Activated CD4-positive, alpha-beta T cell treated with anti-CD3 and anti-CD28 coated beads, Interleukin-2, amount 50 U/mL, for 16 hours (primary cell): ENCODE measurements around the gene EIF2B5.
A peak's percentile ranks its signal among the peaks of the same experiment; 100 is the strongest.
"Not testable (repeated sequence)": the region's sequence is repeated elsewhere in the genome, so short reads cannot be mapped to it uniquely, and the experiment has no call there.

Experiments used
- DNase-seq: peaks from one replicate; pipeline ENCODE4 v3.0.0-alpha.2; 2020

The EIF2B5 gene

GRCh38 chr3:184135149-184135910 is at the start of gene EIF2B5:
TSS of gene EIF2B5 (plus strand) at chr3:184135358. CDS start at chr3:184135386, 28 bp downstream.
- peak; percentile 94 for DNase-seq

DNA sequence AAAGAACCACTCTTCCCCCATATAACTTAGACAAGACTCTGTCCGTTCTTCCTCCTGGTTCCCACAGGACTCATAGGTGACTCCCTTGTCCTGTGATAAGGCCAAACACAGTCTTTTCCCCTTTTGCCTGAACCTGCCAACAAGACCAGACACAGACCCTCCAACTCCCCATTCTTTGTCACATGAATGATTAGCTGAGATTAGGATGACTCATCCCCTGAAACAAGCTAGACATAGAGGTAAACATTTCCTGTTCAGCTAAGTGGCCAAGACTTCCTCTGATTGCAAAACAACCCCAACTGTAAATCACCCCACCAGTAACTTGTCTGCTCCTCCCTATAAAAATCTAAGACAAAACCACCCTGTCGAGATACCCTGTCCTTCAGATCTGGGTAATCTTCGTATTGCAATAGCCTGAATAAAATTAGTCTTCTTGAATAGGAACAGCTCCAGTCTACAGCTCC is 49.7 kb upstream of the EIF2B5 start:
- DNase-seq, result peak; percentile 49

- no peak for DNase-seq
Observed at GRCh38 chr3:184092199-184092598, 43.0 kb upstream of the EIF2B5 start.

DNA sequence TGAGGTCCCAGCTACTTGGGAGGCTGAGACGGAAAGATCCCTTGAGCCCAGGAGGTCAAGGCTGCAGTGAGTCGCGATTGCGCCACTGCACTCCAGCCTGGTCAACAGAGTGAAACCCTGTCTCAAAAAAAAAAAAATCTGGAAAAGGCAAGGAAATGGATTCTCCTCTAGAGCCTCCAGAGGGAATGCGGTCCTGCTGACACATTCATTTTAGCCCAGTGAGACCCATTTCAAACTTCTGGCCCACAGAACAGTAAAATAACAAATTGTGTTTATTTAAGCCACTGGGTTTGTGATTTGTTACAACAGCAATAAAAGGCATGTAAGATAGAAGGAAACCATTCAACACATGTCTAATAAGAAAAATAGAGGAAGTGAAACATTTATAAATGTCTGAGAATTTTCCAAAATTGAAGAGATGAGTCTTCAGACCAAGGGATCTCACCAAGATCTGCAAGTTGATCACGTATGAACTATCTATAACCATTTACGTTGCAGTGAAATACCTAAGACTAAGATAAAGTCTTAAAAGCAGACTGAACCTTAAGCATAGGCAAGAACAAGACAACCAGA is 38.3 kb upstream of the EIF2B5 start, which contains the start of gene HTR3E:
HTR3E (plus strand) TSS at position 254 of the 573 bp plus-strand sequence. CDS start 466 bp downstream, outside the sequence.
- DNase-seq, result no peak

DNA sequence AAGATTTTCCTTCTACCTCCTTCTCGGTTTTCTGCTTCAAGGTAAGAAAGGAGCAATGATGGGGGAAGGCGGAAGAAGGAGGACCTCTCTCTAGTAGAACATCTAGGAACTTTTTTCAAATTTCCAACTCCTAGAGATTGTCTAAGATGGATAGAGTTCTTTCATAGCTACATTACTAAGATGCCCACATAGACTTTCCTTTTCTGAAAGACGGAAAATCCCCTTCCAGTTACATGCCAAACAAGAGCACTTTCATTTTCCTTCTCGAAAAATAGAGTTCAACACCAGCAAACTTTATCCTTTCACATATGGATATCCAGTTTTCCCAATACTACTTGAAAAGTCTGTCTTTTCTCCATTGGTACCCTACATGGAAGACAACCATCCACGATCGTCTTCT is 37.6 kb upstream of the EIF2B5 start:
- DNase-seq, result no peak

DNA sequence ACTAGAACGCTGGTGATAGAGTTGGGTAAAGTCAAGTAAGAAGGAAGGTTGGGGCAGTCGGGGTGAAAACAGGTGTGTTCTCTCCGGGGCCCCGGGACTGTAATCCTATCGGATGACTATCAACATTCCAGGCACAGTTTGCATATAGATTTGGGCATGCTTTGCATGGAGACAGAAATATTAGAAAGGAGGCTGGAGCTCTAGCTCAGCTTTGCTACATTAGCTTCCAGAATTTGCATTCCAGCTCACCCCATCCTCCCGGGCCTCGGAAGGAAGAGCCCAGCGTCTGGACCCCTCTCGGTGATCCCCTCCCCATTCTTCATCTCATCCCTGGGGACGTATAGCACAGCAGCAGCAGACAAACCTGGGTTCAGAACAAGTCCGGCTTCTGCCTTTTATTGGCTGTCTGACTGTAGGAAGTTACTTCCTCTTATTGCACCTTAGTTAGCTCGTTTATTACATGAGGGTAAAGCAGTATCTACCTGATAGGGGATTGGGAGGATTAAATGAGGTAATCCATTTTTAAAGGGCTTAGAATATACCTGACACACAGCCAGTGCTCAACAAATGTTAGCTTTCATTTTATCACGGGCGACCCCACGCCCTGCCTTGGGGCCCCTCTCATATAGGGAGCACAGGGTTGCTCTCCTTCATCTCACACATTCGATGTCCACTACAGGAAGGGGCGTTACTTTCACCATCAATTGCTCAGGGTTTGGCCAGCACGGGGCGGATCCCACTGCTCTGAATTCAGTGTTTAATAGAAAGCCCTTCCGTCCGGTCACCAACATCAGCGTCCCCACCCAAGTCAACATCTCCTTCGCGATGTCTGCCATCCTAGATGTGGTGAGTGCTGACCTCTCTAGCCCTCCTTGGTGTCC is 35.1 kb upstream of the EIF2B5 start:
- no peak for DNase-seq

GRCh38 chr3:184110316-184110725 is 24.8 kb upstream of the EIF2B5 start:
- peak; percentile 25 for DNase-seq

GRCh38 chr3:184116017-184116416 is 19.1 kb upstream of the EIF2B5 start:
- no peak for DNase-seq

GRCh38 chr3:184117636-184118035 is 17.5 kb upstream of the EIF2B5 start:
- DNase-seq, result no peak

- not testable (repeated sequence) for DNase-seq
Observed at GRCh38 chr3:184121031-184121430, 14.1 kb upstream of the EIF2B5 start.

- DNase-seq, result no peak
Observed at GRCh38 chr3:184126006-184126405, 9.2 kb upstream of the EIF2B5 start.

DNA sequence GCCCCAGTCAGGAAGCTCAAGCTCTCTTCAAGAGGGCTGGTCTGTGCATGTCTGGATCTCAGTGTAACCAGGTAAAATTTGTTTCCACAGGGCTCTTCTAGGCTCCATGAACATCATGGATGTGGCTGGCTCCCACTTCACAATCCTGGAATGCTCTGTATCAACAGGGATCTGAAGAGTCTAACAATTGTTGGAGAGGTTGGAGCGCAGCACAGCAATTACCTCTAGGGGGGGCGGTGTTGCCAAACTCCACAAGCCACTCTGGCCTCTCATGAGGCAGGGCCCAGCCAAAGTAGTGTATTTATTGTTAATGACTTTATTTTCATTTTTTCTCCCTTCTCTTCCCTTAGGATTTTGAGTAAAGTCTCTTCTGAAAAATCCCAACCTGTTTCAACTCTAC is 6.1 kb upstream of the EIF2B5 start:
- peak; percentile 25 for DNase-seq

DNA sequence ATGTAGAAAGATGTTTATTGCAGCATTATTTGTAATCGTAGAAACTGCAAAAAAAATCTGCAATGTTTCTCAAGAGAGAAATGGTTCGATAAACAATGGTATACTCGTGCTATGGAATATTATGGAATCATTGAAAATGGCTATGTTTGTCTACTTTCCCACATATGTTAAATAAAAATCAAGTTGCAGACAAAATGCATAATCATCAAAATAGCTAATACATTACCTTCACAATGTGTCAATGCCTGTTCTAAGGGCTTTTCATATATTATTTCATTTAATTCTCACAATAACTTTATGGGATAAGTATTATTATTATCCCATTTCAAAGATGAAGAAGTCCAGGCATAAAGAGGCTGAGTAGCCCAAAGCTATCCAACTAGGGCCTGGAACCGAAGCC is 2.2 kb upstream of the EIF2B5 start:
- DNase-seq, result no peak

DNA sequence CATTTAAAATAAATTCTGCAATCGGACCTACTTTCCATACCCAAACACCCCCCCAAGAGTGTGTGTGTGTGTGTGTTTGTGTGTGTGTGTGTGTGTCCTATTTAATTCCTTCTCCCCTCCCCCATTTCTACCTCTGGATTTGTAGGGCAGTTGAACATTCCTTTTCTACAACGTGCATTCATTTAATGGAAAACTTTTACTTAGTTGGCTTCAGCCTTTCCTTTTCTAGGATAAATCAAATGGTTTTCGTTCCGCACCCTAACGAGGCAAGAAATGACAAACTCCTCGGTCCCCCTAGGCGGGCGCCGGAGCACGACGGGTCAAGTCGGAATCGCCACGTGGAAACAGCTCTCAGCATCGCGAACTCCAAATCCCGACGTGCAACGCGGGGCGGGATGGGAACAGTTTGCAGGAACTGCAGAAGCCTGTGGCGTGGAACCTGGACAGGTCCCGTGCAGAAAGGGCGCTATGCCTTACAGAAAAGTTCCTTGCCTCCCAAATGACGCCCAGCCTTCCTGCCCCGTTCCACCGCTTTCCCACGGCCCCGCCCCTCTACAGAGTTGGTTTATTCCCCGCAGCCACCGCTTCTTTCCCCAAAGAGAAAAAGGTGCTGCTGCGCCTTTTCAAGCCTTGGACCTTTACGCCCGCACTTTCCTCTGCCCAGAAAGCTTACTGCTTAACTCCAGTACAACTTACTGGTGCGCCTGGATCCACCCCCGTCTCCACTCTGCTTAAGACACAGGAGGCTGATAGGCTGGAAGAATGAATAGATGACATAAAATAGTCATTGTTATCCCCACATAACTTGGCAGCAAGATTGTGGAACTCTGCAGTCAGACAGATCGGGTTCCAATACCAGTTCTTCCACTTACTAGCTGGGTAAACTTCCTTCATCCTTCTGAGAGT is 1.1 kb upstream of the EIF2B5 start:
- peak; percentile 68 for DNase-seq

DNA sequence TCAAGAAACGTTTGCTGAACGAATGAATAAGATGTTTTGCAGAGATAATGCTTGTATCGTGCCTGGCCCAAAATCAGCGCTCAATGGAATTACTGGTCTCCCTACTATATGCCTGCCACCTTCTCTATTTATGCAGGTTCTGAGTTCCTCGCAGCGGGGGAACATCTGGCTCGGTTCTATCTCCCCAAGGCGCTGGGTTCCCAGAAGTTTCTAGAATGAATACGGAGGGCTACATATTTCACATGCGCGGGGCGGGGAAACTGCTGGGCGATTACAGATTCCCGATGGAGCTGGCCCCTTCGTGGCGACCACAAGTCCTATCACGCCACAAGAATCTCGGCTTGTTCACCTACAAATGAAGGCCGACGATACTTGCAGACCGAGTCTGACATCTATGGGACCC is 411 bp upstream of the EIF2B5 start:
- no peak for DNase-seq

- no peak for DNase-seq
Observed at GRCh38 chr3:184135911-184136260, 728 bp downstream of the EIF2B5 start.

- DNase-seq, result no peak
Observed at GRCh38 chr3:184140436-184140835, 5.3 kb downstream of the EIF2B5 start.

GRCh38 chr3:184142199-184142598 is 7.0 kb downstream of the EIF2B5 start:
- no peak for DNase-seq

- DNase-seq, result no peak
Observed at GRCh38 chr3:184143327-184143726, 8.2 kb downstream of the EIF2B5 start.

DNA sequence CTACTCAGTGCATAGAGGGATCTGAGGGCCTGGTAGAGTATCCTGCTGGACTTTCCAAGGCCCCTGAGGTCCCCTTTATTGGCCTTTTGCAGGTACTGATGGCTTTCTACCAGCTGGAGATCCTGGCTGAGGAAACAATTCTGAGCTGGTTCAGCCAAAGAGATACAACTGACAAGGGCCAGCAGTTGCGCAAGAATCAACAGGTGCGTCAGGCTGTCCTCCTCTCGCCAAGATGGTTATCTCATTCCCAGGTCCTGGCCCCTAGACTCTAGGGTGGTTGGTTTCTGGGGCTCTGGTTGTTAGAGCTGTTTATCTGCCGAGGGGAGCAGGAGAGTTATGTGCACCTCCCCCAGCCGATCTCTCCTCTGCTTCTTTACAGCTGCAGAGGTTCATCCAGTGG is 9.3 kb downstream of the EIF2B5 start:
- DNase-seq, result no peak

GRCh38 chr3:184145111-184145524 is 10.0 kb downstream of the EIF2B5 start:
- peak; percentile 22 for DNase-seq

GRCh38 chr3:184145751-184146270 is 10.7 kb downstream of the EIF2B5 start:
- DNase-seq, result no peak
